GM21786 (cell line): ENCODE results near the gene USP9X.
A peak's percentile ranks its signal among the peaks of the same experiment; 100 is the strongest.
"Not testable (repeated sequence)": the region's sequence is repeated elsewhere in the genome, so short reads cannot be mapped to it uniquely, and the experiment has no call there.

Experiments
- ATAC-seq: cut with Tn5 transposase; IDR thresholded peaks from one replicate; pipeline ENCODE4 v1.9.1; 2021; ENCODE audit not compliant: unreplicated experiment

The USP9X gene

GRCh38 chrX:41085878-41086626, 807 bp downstream of the USP9X start:
- ATAC-seq = peak; percentile 9

- ATAC-seq = no peak
Measured at GRCh38 chrX:41086627-41086932, 1.3 kb downstream of the USP9X start.

GRCh38 chrX:41087201-41087600, 2.0 kb downstream of the USP9X start:
- ATAC-seq = no peak

DNA sequence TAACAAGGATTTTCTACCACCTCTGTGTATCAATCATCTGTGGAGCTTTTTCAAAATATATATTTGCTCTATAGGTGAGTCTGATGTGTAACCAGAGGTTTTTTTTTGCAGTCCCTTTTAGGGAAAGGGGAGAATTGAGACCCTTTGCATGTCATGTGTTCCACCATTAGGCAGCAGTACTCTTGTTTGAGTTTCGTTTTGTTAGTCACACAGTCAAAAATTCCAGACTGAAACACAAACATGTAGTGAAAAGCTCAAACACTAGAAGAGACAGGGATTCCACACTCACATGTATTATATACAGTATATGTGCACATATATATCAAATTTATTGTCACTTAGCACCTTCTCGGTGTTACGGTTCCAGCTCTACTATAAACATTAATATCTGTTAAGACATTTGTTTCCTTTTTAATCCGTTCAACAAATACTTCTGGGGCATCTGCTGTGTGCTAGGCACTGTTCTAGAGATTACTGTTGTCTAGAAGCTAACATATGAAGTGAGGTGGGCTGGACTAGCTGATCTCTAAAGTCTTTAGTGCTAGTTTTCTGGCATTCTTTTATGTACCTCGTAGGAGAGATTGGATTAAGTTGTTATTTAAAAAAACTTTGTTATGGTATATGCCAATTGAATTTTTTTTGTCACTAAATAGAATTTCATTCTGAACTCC, 5.5 kb downstream of the USP9X start:
- ATAC-seq = no peak

DNA sequence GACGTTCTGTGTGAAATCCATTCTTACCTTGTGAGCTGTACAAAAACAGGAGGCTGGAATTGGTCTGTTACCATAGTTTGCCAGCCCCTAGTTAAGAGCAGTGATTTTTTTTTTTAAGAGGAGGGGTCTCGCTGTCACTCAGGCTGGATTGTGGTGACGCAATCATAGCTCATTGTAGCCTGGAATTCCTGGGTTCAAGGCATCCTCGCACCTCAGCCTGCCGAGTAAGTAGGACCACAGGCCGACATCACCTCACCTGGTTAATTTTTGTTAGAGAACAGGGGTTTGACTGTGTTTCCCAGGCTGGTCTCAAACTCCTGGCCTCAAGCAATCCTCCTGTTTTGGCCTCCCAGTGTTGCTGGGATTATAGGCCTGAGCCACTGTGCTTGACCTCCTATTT, 7.5 kb downstream of the USP9X start:
- ATAC-seq = no peak

- no peak for ATAC-seq
Measured at GRCh38 chrX:41095174-41095573, 9.9 kb downstream of the USP9X start.

- ATAC-seq = no peak
Measured at GRCh38 chrX:41095908-41096307, 10.7 kb downstream of the USP9X start.

GRCh38 chrX:41096339-41096955, 11.2 kb downstream of the USP9X start:
- no peak for ATAC-seq

- ATAC-seq = no peak
Measured at GRCh38 chrX:41097326-41097725, 12.1 kb downstream of the USP9X start.

DNA sequence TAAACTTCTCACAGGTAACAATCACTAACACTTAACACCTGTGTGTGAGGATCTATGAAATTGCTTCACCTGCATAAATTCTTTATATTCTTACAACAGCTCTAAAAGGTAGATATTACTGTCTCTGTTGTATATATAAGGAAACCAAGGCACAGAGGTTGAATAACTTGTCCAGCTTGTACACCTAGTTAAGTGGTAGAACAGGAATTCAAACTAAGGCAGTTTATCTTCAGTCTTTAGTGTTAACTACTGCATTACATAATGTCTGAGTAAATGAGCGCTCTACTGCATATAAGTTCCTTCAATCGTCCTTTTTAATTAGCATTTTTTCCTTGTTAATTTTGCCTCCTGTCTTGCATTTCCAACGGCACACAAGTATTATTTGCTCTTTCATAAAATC, 15.0 kb downstream of the USP9X start:
- ATAC-seq = no peak

DNA sequence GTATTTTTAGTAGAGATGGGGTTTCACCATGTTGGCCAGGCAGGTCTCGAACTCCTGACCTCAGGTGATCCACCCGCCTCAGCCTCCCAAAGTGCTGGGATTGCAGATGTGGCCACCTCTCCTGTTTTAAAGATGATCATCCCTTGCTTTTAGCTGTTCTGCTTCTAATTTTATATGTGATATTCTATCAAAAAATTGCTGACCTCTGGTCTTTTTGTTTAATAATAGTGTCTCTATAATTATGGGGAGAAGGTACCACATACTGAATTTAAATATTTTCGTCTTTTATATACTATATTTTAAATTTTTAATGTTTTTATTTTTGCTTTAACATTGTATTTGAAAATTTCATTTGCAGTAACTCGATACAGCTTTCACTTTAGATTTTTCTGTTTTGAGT, 15.6 kb downstream of the USP9X start:
- ATAC-seq = no peak

DNA sequence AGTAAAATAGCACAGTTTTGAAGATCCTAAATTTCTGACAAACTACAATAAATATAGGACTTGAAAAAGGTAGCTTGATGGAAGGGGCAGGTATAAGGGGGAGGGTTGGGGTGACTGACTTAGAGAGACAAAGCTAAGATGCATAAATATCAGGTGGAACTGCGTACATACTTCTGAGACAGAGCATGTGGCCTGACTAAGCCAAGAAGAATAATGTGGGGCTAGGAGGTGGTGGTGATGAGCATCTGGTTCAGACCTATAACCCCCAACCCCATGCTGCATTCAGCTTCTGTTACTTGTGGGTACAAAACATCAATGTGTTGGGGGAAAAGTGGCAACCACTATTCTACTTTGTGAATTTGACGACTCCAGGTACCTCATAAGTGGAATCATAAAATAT, 19.8 kb downstream of the USP9X start:
- no peak for ATAC-seq

DNA sequence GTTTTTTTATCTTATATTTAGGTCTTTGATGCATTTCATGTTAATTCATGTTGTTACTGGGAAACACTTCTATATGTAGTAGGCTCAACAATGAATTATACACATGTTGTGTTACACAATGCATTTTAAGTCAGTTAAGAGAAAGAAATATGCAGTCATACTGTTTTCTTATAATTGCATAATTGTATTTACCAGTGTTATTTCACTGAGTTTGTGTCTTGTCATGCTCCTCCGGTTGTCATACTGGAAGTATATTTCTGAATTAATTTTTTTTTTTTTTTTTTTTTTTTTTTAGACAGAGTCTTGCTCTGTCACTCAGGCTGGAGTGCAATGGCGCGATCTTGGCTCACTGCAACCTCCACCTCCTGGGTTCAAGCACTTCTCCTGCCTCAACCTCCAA, 21.0 kb downstream of the USP9X start:
- ATAC-seq = not testable (repeated sequence)

- no peak for ATAC-seq
Measured at GRCh38 chrX:41108007-41108406, 22.8 kb downstream of the USP9X start.

DNA sequence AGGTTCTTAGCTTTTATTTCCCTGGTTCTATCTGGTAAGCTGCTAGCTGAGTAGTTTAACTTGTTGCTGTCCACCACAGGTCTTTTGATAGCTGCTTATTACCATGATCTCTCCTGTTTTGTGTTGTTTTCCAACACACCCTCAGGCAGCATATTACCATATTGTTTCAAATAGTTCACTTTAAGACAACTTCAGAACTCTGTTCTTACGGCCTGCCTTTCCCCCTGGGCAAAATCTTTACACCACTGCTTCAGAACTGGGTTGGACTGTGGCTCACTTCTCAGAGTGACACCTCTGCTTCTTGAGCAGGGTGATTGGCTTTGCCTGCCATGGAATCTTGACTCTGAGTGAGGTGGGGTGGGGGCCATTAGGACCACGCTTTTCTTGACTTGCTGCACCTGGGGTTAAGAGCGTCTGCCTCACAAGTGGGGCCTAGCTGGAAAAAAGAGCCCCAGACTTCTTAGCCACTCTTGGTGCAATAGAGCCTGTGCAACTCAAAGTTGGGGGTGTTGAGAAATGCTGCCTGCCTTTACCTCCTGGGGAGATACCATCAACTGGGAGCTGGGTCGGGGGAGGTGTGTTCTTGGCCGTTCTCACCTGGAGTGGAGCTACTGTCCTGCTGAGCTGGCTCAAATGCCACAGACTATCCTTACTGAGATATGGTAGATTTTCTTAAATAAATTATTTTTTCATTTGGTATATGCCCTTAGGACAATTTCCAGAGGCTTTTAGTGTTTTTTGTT, 23.4 kb downstream of the USP9X start:
- ATAC-seq = no peak

DNA sequence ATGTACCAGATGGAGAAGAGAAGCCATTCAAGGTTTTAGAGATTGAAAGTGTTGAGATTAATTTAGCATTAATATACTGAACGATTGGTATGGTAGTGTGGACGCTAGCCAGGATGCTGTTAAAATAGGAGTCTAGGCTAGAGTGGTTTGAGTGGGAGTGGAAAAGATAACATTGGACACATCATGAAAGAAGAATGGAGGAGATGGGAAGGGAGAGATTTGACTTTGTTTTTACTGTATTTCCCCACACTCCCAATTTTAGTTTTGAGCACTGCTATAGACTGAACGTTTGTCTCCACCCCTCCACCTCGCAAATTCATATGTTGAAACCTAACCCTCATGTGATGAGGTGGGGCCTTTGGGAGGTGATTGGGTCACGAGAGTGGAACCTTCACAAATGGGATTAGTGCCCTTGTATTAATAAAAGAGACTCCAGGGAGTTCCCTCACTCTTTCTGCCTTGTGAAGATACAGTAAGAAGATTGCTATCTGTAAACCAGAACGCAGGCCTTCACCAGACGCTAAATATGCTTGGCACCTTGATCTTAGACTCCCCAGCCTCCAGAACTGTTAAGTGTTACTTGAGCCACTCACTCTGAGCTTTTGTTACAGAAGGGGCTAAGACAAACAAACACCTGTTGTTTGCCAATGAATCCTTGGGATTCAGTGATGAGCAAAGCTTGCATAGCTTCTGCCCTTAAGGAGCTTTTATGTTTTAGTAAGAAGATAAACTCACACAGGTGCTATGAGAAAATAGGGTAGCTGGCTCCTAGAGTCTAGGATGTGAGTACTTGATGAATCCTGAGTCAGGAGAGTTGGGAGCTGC, 25.8 kb downstream of the USP9X start:
- no peak for ATAC-seq

DNA sequence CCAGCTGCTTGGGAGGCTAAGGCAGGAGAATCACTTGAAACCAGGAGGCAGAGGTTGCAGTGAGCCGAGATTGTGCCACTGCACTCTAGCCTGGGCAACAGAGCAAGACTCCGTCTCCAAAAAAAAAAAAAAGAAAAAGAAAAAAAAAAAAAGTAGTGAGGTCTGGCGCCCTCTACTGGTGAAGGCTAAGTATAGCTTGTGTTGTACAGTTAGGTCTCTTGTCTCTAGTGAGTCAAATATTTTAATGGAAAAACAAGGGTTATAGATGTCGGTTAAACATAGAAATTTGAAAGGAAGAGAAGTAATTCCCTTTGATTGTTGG, 29.8 kb downstream of the USP9X start:
- not testable (repeated sequence) for ATAC-seq

GRCh38 chrX:41116948-41117347, 31.7 kb downstream of the USP9X start:
- ATAC-seq = peak; percentile 74

DNA sequence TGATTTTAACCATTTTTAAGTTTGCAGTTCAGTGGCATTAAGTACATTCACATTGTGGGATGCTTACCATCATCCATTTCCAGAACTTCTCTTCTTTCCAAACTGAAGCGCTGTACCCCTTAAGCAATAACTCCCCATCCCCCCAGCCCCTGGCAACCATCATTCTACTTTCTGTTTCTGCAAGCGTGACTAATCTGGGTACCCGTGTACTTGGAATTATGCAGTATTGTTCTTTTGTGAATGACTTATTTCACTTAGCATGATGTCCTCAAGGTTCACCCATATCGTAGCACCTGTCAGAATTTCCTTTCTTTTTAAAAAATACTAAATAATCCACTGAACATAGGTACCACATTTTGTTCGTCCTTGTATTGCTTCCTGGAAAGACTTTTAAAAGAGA, 32.9 kb downstream of the USP9X start:
- no peak for ATAC-seq

DNA sequence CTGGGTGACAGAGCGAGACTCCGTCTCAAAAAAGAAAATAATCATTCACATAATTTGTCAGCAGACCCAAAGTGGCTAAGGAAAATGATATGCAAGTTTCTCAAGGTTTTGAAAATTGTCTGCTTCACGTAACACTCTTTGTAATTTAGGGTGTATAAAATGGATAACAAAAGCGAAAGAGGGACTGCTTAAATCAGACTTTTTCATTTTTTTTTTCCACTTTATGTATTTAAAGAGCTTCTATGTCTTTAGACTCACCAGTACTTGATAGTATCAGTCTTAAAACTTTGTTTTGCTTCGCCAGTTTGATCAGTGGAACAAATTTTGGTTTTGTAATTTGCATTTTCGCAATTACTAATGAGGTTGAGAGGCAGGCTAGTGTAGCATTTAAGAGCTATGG, 34.6 kb downstream of the USP9X start:
- no peak for ATAC-seq

DNA sequence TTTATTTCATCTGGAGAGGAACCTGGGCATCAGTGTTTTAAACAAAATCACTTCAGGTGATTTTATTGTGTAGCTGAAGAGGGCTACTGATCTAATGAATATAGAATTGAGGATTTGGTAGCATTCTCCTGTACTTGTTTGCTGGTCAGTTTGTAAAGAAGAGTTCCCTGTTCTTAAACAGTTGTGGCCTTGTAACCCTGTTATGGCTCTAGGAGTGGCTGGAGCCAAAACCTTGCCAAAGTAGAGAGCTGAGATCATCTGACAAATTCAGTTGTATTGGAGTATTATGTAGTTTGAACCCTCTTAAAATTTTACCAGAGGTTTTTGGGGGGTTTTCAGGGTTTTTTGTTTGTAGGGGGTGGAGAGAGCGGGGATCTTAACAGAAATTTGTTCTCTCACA, 36.5 kb downstream of the USP9X start:
- ATAC-seq = no peak
